GM12878 (cell line): ENCODE data around the gene DARS1. TPM values are rescaled to one million over a fixed set of nuclear protein-coding genes. Genes with fewer than 3 reads are reported as not detected.

Experiments used
- ATAC-seq: fragments of 200-7000 bp; cut with Tn5 transposase; 3 replicates; pipeline ENCODE4 v1.9.1; 2020; ENCODE audit warnings: mild to moderate bottlenecking, moderate library complexity
- BruUV-seq: library from RNA; stranded (reverse); fragments of 400-500 nt; replicated peaks from 2 replicates; lab custom pipeline; 2021; lab: Mats Ljungman, UMichigan
- CTCF ChIA-PET: fragments of 300-600 bp; sonication (Branson Sonifier 250); formaldehyde crosslinking; extraction: SDS; loops from one replicate; lab custom pipeline; 2021; ENCODE audit warnings: inconsistent platforms; lab: Yijun Ruan, JAX
- POLR2A ChIA-PET: fragments of 350-600 bp; formaldehyde crosslinking; extraction: SDS; loops from one replicate; lab custom pipeline; 2021; ENCODE audit warnings: inconsistent platforms; lab: Charles Lee
- RAD21 ChIA-PET: fragments of 300-600 bp; sonication (Branson Sonifier 250); formaldehyde crosslinking; loops from one replicate; lab custom pipeline; 2023; ENCODE audit warnings: antibody characterized with exemption; ENCODE audit not compliant: unreplicated experiment; lab: Charles Lee
- SMC1A ChIA-PET: fragments of 300-600 bp; sonication (Branson Sonifier 250); formaldehyde crosslinking; loops from one replicate; lab custom pipeline; 2023; ENCODE audit not compliant: unreplicated experiment, uncharacterized antibody; lab: Charles Lee
- DNase-seq: peaks from one replicate; pipeline ENCODE4 v3.0.0-alpha.2; 2011; ENCODE audit warnings: low read depth, low spot score
- FAIRE-seq: peaks from 3 replicates; lab custom pipeline; 2011; peaks lifted over from hg19 to GRCh38; lab: Jason Lieb, UNC
- H2AFZ ChIP-seq: 2 replicates; pipeline ENCODE4 v1.6.0; 2011; ENCODE audit warnings: low read depth, low read length, control low read depth; ENCODE audit not compliant: control insufficient read depth
- H3K27ac ChIP-seq: 2 replicates; pipeline ENCODE4 v1.5.1; 2011; ENCODE audit warnings: control low read depth; ENCODE audit not compliant: control insufficient read depth, insufficient read depth
- H3K27me3 ChIP-seq, 2 experiments: replicated peaks in 1 of 2; 2 replicates each; pipeline versions ENCODE4 v1.6.0 to v1.6.1; 2011; ENCODE audit warnings: low read length in 1 of 2; ENCODE audit not compliant: control insufficient read depth in 2 of 2, insufficient read depth in 2 of 2
- H3K36me3 ChIP-seq, 2 experiments: 2 replicates each; pipeline ENCODE4 v1.5.1; 2011; ENCODE audit warnings: low read length in 1 of 2; ENCODE audit not compliant: control insufficient read depth in 2 of 2, insufficient read depth in 2 of 2
- H3K4me1 ChIP-seq: 2 replicates; pipeline ENCODE4 v1.6.1; 2011; ENCODE audit warnings: mild to moderate bottlenecking, low read length, moderate library complexity, mixed read lengths; ENCODE audit not compliant: control insufficient read depth, insufficient read depth
- H3K4me2 ChIP-seq: 2 replicates; pipeline ENCODE4 v1.6.0; 2011; ENCODE audit warnings: control low read depth; ENCODE audit not compliant: control insufficient read depth, insufficient read depth
- H3K4me3 ChIP-seq: fragments of 200-600 bp; sonication (generic); 2 replicates; pipeline ENCODE4 v1.5.1; 2016
- H3K79me2 ChIP-seq: 2 replicates; pipeline ENCODE4 v1.6.0; 2011; ENCODE audit warnings: low read length; ENCODE audit not compliant: control insufficient read depth, insufficient read depth
- H3K9ac ChIP-seq: 2 replicates; pipeline ENCODE4 v1.8.0; 2011; ENCODE audit warnings: low read length, control low read depth, mixed read lengths; ENCODE audit not compliant: control insufficient read depth, insufficient read depth
- H3K9me3 ChIP-seq: replicated peaks from 3 replicates; pipeline ENCODE4 v1.5.1; 2011; ENCODE audit warnings: mild to moderate bottlenecking, low read length; ENCODE audit not compliant: control insufficient read depth, insufficient read depth
- H4K20me1 ChIP-seq: 2 replicates; pipeline ENCODE4 v1.6.0; 2011; ENCODE audit not compliant: control insufficient read depth, insufficient read depth
- CBX5 ChIP-seq: sonication (generic); IDR thresholded peaks from 2 replicates; pipeline ENCODE4 v1.6.1; 2016; ENCODE audit warnings: low read depth, moderate library complexity, mild to moderate bottlenecking, inconsistent platforms
- ESRRA ChIP-seq: IDR thresholded peaks from 2 replicates; pipeline ENCODE4 v1.6.1; 2012; ENCODE audit warnings: mild to moderate bottlenecking, low read length, improper control_type of control experiment
- FOS ChIP-seq: IDR thresholded peaks from 3 replicates; pipeline ENCODE4 v1.6.1; 2011; ENCODE audit warnings: borderline replicate concordance; ENCODE audit not compliant: insufficient read length; ENCODE audit errors: extremely low read depth
- HDGF ChIP-seq: fragments of 450-650 bp; IDR thresholded peaks from 2 replicates; pipeline ENCODE4 v1.6.1; 2016; ENCODE audit warnings: antibody characterized with exemption
- NBN ChIP-seq: fragments of 450-650 bp; IDR thresholded peaks from 2 replicates; pipeline ENCODE4 v1.6.1; 2016
- NRF1 ChIP-seq: conservative IDR thresholded peaks from 2 replicates; pipeline ENCODE4 v1.6.1; 2011; ENCODE audit warnings: mild to moderate bottlenecking, low read depth, low read length, improper control_type of control experiment
- PML ChIP-seq: IDR thresholded peaks from 2 replicates; pipeline ENCODE4 v1.6.1; 2012; ENCODE audit warnings: low read length, inconsistent platforms
- ZNF207 ChIP-seq: fragments of 450-650 bp; IDR thresholded peaks from 2 replicates; pipeline ENCODE4 v1.6.1; 2014; ENCODE audit warnings: antibody characterized with exemption, mild to moderate bottlenecking, borderline replicate concordance
- WGBS: methylation state at CpG from one replicate; pipeline ENCODE4 v1.1.6; 2016; ENCODE audit warnings: low lambda C conversion rate; ENCODE audit not compliant: insufficient replicate concordance, insufficient coverage; ENCODE audit errors: missing lambda C conversion rate; 5-methylcytosine and 5-hydroxymethylcytosine counted together
- in situ Hi-C: fragments of 300-500 bp; cut with MboI; formaldehyde crosslinking; loops from 9 replicates; pipeline ENCODE4 v1.14.3; 2018; ENCODE audit warnings: mixed read lengths
- intact Hi-C: fragments of 100-400 bp; cut with micrococcal nuclease; formaldehyde crosslinking; loops from one replicate; pipeline ENCODE4 v1.14.2; 2022; ENCODE audit not compliant: unreplicated experiment
- polyA plus RNA-seq, 11 experiments: library from polyadenylated mRNA; depleted of rRNA in 4 of 11; unstranded in 6 of 11; stranded (reverse) in 5 of 11; fragments of >200 nt; fragmentation: Nextera tagmentation in 4 of 11; fragmentation: Illumina TruSeq in 1 of 11; extraction: Ambion mirVana in 4 of 11; extraction: Trizol in 1 of 11; gene quantifications; 1 replicate in 1 of 11; 2 replicates in 10 of 11; pipeline versions ENCODE4 v1.2.1 to v1.2.3, GENCODE V29; 2011 to 2016; ENCODE audit warnings: inconsistent platforms in 2 of 11, missing spikeins in 2 of 11, low read depth in 1 of 11
- total RNA-seq, 4 experiments: library from RNA; depleted of rRNA in 3 of 4; stranded (reverse); fragments of >200 nt in 3 of 4; fragmentation: Illumina TruSeq in 1 of 4; extraction: Trizol in 1 of 4; gene quantifications; 2 replicates each; pipeline versions ENCODE4 v1.2.1 to v1.2.3, GENCODE V29; 2013 to 2021
- TF ChIP-seq, protein P1 (sequence below): fragments of 450-650 bp; IDR thresholded peaks from 2 replicates; pipeline ENCODE4 v1.6.1; 2017; ENCODE audit warnings: mild to moderate bottlenecking
- TF ChIP-seq, protein P2 (sequence below): IDR thresholded peaks from 2 replicates; pipeline ENCODE4 v1.6.1; 2012; ENCODE audit warnings: low read depth, low read length, improper control_type of control experiment
- TF ChIP-seq, protein P3 (sequence below): IDR thresholded peaks from 2 replicates; pipeline ENCODE4 v1.6.1; 2011; ENCODE audit warnings: borderline replicate concordance, low read depth, mild to moderate bottlenecking, moderate library complexity, low read length; ENCODE audit not compliant: insufficient read depth, poor library complexity, severe bottlenecking
- TF ChIP-seq, protein P4 (sequence below): fragments of 450-650 bp; IDR thresholded peaks from 2 replicates; pipeline ENCODE4 v1.6.1; 2016; ENCODE audit warnings: mild to moderate bottlenecking
- TF ChIP-seq, protein P5 (sequence below): IDR thresholded peaks from 2 replicates; pipeline ENCODE4 v1.6.1; 2011; ENCODE audit warnings: mild to moderate bottlenecking, low read depth, low read length, moderate library complexity; ENCODE audit not compliant: insufficient replicate concordance

The DARS1 gene
- total and polyA plus RNA-seq, 10 of the 15 experiments (the other 5 are each of a cell fraction or from before 2014, with no cell fraction given): 91.0 to 387 (median 137) TPM

DNA sequence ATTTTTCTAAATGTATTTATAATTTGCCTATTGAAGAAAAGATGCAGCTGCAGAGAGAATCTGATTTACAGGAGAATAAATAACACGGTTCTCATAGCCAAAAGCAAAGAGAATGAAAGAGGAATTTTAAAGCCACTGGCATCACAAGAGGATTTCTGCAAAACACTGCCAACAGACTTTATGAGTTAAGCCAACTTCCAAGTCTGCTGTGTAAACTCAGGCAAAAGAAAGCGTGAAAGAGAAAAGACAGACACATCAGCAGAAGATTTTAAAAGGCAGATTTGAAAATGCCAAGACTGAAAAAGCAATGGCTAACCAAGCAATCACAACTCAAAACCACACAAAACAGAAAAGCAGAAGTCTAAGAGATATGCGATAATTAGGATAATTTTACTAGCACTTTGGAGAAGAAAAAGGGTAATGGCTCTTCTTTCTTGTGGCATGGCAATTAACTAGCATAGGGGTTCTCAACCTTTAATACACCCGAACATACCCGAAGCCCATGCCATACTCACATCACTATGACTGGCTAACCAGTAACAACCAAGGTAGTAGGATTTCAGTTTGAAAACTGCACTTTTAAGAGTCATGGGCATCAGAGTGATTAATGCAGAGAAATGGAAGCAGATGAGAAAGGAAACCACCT lies 4.9 kb downstream of the DARS1 start (continued):
- TF ChIP-seq, protein P1, sequence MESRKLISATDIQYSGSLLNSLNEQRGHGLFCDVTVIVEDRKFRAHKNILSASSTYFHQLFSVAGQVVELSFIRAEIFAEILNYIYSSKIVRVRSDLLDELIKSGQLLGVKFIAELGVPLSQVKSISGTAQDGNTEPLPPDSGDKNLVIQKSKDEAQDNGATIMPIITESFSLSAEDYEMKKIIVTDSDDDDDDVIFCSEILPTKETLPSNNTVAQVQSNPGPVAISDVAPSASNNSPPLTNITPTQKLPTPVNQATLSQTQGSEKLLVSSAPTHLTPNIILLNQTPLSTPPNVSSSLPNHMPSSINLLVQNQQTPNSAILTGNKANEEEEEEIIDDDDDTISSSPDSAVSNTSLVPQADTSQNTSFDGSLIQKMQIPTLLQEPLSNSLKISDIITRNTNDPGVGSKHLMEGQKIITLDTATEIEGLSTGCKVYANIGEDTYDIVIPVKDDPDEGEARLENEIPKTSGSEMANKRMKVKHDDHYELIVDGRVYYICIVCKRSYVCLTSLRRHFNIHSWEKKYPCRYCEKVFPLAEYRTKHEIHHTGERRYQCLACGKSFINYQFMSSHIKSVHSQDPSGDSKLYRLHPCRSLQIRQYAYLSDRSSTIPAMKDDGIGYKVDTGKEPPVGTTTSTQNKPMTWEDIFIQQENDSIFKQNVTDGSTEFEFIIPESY: no peak
- no peak for TF ChIP-seq CBX5
- no peak for TF ChIP-seq PML
- no peak for TF ChIP-seq FOS
- TF ChIP-seq ZNF207: no peak
- TF ChIP-seq, protein P2, sequence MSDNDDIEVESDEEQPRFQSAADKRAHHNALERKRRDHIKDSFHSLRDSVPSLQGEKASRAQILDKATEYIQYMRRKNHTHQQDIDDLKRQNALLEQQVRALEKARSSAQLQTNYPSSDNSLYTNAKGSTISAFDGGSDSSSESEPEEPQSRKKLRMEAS: no peak
- TF ChIP-seq ESRRA: no peak
- no peak for TF ChIP-seq NRF1
- TF ChIP-seq HDGF: no peak
- TF ChIP-seq NBN: peak; percentile 87

DNA sequence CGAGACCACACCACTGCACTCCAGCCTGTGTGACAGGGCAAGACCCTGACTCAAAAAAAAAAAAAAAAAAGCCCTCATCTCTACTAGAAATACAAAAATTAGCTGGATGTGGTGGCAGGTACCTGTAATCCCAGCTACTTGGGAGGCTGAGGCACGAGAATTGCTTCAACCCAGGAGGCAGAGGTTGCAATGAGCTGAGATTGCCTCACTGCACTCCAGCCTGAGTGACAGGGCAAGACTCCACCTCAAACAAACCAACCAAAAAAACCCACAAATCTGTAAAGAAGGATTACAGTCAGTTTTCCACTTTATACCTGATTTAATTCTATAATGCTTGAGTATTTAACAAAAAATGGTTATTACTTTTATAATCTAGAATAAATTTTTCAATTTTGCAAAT lies 9.7 kb downstream of the DARS1 start:
- intact Hi-C loops: no loop called here
- Histone ChIP-seq H3K79me2 (peaks cover 20% of the 10 kb centered on the region), H2AFZ (no peak overlapping the region), H3K9ac (no peak overlapping the region), H3K4me1 (peaks cover 6% of the 10 kb centered on the region), H4K20me1 (no peaks in the 10 kb centered on the region; the same call in 1 of the 2 replicates), H3K9me3 (no peaks in the 10 kb centered on the region; the same call in 1 of the 3 replicates), H3K27me3 (no peaks in the 10 kb centered on the region), H3K4me2 (no peak overlapping the region)
- FAIRE-seq: no peak
- ChIA-PET SMC1A (interaction anchor here (0.8 to 2.3 kb wide), 13 partner anchors 9 to 83 kb away, joined by 3 to 15 read pairs (median 3); partner anchors contain the start of gene DARS1), RAD21 (interaction anchor here (0.6 to 2.2 kb wide), 13 partner anchors 8 to 974 kb away, joined by 3 to 9 read pairs (median 3); partner anchors contain the start of gene DARS1), POLR2A (interaction anchor here (0.6 to 2.0 kb wide), 9 partner anchors 9 to 83 kb away, joined by 3 to 6 read pairs (median 4); no protein-coding TSS in a partner anchor), CTCF (interaction anchor here (0.6 to 2.3 kb wide), 3 partner anchors 9 to 38 kb away, joined by 3 to 8 read pairs (median 7); no protein-coding TSS in a partner anchor)
- DNase-seq: no peak
- 97% methylated on average over 2 of the region's 2 CpGs for WGBS
- no TSS peak for BruUV-seq
- ATAC-seq: peak; percentile 32
- TF ChIP-seq, protein P3, sequence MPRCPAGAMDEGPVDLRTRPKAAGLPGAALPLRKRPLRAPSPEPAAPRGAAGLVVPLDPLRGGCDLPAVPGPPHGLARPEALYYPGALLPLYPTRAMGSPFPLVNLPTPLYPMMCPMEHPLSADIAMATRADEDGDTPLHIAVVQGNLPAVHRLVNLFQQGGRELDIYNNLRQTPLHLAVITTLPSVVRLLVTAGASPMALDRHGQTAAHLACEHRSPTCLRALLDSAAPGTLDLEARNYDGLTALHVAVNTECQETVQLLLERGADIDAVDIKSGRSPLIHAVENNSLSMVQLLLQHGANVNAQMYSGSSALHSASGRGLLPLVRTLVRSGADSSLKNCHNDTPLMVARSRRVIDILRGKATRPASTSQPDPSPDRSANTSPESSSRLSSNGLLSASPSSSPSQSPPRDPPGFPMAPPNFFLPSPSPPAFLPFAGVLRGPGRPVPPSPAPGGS: no peak
- TF ChIP-seq, protein P4, sequence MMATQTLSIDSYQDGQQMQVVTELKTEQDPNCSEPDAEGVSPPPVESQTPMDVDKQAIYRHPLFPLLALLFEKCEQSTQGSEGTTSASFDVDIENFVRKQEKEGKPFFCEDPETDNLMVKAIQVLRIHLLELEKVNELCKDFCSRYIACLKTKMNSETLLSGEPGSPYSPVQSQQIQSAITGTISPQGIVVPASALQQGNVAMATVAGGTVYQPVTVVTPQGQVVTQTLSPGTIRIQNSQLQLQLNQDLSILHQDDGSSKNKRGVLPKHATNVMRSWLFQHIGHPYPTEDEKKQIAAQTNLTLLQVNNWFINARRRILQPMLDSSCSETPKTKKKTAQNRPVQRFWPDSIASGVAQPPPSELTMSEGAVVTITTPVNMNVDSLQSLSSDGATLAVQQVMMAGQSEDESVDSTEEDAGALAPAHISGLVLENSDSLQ: peak; percentile 92
- TF ChIP-seq, protein P5, sequence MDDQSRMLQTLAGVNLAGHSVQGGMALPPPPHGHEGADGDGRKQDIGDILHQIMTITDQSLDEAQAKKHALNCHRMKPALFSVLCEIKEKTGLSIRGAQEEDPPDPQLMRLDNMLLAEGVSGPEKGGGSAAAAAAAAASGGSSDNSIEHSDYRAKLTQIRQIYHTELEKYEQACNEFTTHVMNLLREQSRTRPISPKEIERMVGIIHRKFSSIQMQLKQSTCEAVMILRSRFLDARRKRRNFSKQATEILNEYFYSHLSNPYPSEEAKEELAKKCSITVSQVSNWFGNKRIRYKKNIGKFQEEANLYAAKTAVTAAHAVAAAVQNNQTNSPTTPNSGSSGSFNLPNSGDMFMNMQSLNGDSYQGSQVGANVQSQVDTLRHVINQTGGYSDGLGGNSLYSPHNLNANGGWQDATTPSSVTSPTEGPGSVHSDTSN: peak; percentile 64
- no peak for TF ChIP-seq FOS
- TF ChIP-seq, all 136 proteins: peak for 2
- H3K4me3 ChIP-seq: no peak overlapping the region
- in situ Hi-C loops: no loop called here
- H3K27ac ChIP-seq: no peak overlapping the region
- peaks cover 0 to 6% of the 10 kb centered on the region in 2 experiments; a peak in 2 of 4 replicates for H3K36me3 ChIP-seq
